Activated CD4-positive, alpha-beta T cell treated with anti-CD3 and anti-CD28 coated beads for 48 hours (primary cell): ENCODE data around the gene APOBEC3C.
A peak's percentile ranks its signal among the peaks of the same experiment; 100 is the strongest.
"Not testable (repeated sequence)": the region's sequence is repeated elsewhere in the genome, so short reads cannot be mapped to it uniquely, and the experiment has no call there.

Experiments used
- DNase-seq: peaks from one replicate; pipeline ENCODE4 v3.0.0-alpha.2; 2020

APOBEC3C gene

DNA sequence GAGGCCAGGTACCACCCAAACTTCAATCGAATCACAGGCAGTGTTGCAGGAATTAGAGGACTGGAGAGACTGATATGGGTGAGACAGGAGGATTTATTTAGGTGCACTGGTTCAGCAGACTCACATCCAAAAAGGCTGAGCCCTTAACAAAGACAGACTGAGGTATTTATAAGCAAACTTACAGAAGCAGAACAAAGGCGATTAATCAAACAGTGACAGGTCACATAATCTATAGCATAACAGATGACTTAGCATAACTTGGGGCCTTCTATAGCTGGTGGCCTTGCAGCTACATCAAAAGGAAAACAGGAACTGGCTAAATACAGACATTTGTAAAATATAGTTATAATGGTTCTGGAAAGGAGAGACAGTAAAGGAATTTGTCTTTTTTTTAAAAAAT, 29.8 kb upstream of the APOBEC3C start:
- no peak for DNase-seq

DNA sequence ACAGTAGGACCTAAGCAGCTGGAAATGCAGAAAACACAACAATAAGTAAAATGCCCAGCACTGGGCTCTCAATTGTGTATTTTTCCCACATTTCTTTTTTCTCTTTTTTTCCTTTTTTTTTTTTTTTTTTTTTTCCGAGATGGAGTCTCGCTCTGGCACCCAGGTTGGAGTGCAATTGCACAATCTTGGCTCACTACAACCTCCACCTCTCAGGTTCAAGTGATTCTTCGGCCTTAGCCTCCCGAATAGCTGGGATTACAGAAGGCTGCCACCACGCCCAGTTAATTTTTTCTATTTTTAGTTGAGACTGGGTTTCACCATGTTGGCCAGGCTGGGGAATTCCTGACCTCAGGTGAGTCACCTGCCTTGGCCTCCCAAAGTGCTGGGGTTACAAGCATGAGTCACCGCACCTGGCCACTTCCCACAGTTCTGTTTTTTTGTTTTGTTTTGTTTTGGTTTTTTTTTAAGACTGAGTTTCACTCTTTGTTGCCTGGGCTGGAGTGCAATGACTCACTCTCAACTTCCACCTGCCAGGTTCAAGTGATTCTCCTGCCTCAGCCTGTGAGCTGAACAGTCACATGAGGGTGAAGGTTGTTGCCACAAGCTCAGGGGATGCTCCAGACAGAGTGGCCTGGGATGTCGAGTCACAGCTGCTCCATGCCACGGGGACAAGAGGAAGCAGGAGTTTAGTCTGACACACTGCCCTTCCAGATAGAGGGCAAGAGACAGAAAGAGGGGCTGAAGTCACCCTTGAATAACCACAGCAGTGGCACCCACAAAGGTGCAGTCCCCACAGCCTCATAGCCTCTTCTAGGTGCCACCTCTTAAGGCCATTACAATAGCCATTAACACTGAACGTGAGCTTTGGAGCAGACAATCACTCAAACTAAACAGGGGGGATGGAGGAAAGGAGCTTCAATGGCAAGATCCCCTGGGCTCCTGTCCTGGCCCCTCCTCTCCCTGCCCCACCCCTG, 29.0 kb upstream of the APOBEC3C start:
- peak; percentile 89 for DNase-seq

DNA sequence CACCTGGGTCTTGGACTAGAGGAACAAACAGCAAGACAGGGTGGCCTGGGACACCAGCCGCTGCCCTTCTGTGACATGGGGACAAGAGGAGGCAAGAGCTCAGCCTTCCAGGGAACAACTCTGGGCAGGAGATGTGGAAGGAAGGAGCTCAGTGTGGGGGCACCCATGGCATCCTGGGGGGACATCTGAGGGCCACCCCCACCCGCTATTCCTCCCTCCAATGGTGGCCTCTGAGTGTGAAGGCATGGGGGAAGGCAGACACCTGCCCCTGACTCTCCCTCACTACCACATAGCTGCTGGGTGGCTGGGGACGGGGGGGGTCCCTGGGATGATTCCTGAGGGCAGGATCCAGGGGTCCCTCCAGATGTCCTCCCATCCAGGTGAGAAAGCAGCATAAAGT, 27.4 kb upstream of the APOBEC3C start:
- DNase-seq = no peak

- peak; percentile 57 for DNase-seq
Measured at GRCh38 chr22:38987171-38987895, 26.7 kb upstream of the APOBEC3C start.

DNA sequence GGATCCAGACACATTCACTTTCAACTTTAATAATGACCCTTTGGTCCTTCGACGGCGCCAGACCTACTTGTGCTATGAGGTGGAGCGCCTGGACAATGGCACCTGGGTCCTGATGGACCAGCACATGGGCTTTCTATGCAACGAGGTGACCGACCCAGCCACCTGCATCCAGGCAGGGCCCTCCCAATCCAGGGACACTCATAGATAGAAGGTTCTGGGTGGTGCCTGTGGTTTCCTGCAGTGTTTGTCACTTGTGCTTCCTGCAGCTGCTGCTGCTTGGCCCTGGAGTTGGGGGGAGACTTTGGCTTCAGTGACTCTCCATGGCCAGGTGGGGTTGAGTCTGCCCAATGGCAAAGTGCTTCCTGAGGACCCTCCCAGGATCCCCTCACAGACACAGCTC, 24.6 kb upstream of the APOBEC3C start:
- DNase-seq = peak; percentile 18

DNA sequence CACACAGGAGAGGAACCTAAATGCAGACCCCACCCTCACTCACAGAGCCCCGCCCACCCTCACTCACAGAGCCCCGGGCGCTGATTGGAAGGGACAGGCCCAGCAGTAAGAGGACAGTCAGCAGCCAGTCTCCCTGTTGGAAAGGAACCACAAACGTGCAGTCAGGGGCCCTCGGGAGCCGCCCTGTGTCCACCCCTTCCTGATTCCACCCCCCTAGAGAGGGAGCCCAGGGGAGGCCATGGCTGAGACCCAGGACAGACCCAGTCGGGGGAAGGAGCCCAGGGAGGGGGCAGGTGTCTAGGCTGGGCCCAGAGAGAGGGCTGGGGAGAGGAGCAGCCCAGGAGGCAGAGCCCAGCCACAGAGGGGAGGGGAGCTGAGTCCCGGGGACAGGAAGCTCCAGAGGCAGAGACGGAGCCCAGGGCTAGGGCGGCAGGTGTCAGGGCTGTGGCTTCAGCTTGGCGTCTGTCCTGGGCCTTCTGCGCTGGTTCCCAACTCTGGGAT, 21.1 kb upstream of the APOBEC3C start:
- DNase-seq = peak; percentile 44

- no peak for DNase-seq
Measured at GRCh38 chr22:38996105-38996504, 18.0 kb upstream of the APOBEC3C start.

DNA sequence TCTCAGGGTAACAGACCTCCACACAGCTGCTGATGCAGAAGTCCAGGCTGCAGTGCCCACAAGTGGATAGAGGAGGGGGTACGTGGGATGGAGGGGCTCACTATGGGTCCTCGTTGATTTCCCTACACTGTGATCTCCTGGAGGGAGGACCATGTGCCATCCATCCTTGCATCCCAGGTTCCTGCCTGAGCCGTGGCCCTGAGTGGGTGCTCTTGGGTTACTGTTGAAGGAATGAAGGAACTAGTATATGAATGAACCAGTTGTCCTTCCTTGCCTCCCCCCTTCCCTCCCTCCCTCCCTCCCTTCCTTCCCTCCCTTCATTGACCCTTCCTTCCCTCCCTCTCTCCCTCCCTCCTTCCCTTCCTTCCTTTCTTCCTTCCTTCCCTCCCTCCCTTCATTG, 16.5 kb upstream of the APOBEC3C start:
- no peak for DNase-seq

- DNase-seq = peak; percentile 81
Measured at GRCh38 chr22:39003165-39003638, 10.9 kb upstream of the APOBEC3C start.

DNA sequence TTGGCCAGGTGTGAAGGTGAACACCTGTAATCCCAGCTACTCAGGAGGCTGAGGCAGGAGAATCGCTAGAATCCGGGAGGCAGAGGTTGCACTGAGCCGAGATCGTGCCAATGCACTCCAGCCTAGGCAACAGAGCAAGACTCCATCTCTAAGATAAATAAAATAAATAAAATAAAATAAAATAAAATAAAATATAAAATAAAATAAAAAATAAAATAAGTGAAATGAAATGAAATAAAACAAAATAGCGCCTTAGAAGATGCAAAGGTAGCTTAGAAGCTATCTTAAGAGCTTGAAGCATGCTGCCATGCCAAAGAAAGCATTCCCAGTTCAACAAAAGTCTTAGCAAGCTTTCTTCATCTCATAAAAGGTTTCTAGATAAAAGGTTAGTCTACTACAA, 6.9 kb upstream of the APOBEC3C start:
- DNase-seq = no peak

GRCh38 chr22:39008271-39008850, 5.7 kb upstream of the APOBEC3C start:
- DNase-seq = not testable (repeated sequence)

DNA sequence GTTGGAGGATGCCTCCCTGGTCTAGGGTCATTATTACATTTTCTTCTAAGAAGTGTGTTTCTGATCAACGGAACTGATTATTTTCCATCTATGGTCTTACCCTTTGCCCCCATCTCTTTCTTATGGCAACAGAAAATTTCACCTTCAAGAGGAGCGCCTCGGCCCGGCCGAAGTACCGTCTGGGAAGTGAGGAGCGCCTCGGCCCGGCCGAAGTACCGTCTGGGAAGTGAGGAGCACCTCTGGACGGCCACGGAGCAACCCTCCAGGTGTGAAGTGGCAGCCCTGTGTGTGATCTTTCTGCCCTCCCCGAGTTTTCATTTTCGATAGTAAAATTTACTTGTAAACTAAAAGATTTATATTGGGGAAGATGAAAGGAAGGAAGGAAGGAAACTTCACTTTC, 3.1 kb upstream of the APOBEC3C start:
- DNase-seq = no peak

- no peak for DNase-seq
Measured at GRCh38 chr22:39012533-39013511, 1.2 kb upstream of the APOBEC3C start.

DNA sequence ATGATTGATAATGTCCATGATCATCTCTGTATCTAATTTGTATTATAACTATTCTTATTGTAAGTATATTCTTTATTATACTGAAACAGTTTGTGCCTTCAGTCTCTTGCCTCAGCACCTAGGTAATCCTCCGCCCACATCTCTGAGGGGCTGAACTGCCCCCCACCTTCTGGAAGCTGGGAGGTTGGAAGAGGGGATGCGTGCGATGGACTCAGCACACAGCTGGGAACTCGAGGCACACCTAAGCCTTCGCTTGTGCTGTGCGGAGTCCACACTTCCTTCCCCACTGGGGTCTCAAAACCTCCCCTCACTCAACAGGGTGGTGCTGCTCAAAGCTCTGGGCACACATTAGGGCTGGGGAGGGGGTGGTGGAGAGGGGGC, 506 bp upstream of the APOBEC3C start:
- DNase-seq = not testable (repeated sequence)

DNA sequence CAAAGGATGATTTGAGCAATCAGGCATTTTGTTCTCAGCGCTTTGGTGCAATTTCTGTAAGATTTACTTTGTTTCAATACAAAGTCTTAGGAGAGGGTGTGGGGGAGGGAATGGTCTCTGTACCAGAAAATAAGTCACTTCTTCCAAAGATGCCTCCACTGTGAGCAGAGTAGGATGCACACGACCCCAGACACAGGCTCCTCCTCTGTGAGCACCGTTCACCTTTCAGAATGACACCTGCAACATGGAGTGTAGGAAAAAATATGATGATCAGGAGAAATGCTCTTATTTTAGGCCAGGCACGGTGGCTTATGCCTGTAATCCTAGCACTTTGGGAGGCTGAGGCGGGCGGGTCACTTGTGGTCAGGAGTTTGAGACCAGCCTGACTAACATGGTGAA, 665 bp downstream of the APOBEC3C start:
- peak; percentile 39 for DNase-seq

- no peak for DNase-seq
Measured at GRCh38 chr22:39016592-39016991, 2.5 kb downstream of the APOBEC3C start.

- DNase-seq = no peak
Measured at GRCh38 chr22:39017596-39018365, 3.7 kb downstream of the APOBEC3C start.

DNA sequence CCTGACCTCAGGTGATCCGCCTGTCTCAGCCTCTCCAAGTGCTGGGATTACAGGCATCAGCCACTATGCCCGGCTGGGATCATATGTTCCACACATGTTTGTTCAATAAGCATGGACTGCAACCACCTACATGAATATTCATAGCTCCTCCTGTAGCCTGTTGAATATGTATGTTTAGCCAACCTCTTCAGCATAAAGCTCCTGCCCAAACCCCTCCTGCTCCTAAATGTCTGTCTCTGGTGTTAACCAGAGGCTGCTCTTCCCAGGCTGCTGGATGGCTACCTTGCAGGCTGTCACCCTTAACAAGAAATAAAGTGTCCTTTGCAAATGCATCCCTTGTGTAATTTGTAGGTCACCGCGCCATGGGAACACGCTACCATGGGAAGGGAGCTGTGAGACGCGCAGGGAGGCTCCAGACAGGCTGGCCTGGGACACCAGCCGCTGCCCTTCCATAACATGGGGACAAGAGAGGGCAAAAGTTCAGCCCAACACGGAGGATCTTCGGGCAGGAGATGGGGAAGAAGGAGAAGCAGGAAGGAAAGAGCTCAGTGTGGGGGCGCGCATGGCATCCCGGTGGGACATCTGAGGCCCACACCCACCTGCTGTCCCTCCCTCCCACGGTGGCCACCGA, 6.1 kb downstream of the APOBEC3C start:
- not testable (repeated sequence) for DNase-seq

DNA sequence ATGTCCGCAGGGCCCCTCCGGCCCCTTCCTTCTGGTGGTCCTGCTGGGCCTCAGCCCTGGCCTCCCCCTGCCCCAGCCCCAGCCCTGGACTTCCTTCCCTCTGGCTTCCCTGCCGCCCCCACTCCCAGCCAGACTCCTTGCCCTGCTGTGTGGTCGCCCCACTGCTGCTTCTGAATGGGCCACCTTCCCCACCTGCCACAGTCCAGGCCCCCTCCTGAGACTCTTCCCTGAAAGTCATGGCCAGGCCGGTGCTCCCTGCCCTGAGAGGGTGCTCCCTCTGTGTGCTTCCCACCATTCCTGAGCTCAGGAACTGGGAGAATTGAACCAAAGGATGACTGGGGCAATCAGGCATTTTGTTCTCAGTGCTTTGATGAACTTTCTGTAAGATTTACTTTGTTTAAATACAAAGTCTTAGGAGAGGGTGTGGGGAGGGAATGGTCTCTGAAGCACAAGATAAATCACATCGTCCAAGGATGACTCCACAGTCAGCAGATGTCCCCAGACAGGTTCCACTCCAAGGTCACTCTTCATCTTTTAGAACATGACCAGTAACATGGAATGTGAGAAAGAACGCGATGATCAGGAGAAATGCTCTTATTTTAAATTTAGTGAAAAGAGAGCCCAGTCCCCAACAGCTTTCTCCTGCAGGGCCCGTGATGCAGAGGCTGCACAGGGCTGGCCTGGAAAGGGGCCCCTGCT, 7.6 kb downstream of the APOBEC3C start:
- DNase-seq = no peak
